PFSK-1 (cell line): Measurements from ENCODE around the gene ZFHX3.

Experiments used
- POLR2AphosphoS5 ChIP-seq: IDR thresholded peaks from 2 replicates; pipeline ENCODE4 v1.6.1; 2012; ENCODE audit warnings: low read depth, mild to moderate bottlenecking, control low read depth, low read length, moderate library complexity
- REST ChIP-seq, 2 experiments: IDR thresholded peaks; 2 replicates each; pipeline versions ENCODE4 v1.6.1 to v1.8.0; 2011 to 2012; ENCODE audit warnings: low read depth in 2 of 2, low read length in 2 of 2, control low read depth in 1 of 2, inconsistent platforms in 1 of 2, mild to moderate bottlenecking in 1 of 2, moderate library complexity in 1 of 2; ENCODE audit not compliant: insufficient read depth in 1 of 2

GRCh38 chr16:73064212-73064993 is 16.5 kb upstream of the ZFHX3 start:
- TF ChIP-seq POLR2AphosphoS5 (no peak), REST (IDR thresholded peaks at IDR 0.05; ENCODE audit: insufficient read depth in 1 of 2, low read depth in 2 of 2, low read length in 2 of 2) (no peak)
